D721Med (cell line): ENCODE measurements around the gene IL1RAPL1.

ENCODE experiments used
- DNase-seq: peaks from one replicate; pipeline ENCODE4 v3.0.0; 2011; ENCODE audit warnings: low spot score; ENCODE audit not compliant: insufficient read length
- FAIRE-seq: peaks from 2 replicates; lab custom pipeline; 2011; peaks lifted over from hg19 to GRCh38; lab: Jason Lieb, UNC
- TF ChIP-seq, protein P1 (sequence below): IDR thresholded peaks from 2 replicates; pipeline ENCODE4 v1.5.1; 2012; ENCODE audit warnings: mild to moderate bottlenecking, control low read depth; ENCODE audit not compliant: insufficient read depth; ENCODE audit errors: missing control alignments

The IL1RAPL1 gene

DNA sequence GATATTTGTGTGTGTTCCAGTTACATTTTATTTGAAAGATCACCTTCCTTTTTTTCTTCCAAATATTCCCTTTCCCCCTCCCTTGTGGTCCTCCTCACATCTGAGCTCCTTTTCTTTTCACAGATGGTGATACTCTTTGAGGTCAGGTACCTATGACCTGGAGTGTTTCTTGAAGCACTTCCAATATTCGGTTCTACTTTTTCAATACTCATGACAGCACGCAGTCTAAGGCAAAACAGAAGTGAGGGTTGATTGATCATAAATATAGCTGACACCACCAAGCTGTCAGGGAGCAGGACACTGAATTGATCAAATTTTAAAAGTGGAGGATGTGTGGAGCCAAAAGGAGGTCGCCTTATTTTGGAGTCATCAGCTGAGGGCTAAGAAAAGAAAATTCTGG, 1293.7 kb downstream of the IL1RAPL1 start:
- TF ChIP-seq, protein P1, sequence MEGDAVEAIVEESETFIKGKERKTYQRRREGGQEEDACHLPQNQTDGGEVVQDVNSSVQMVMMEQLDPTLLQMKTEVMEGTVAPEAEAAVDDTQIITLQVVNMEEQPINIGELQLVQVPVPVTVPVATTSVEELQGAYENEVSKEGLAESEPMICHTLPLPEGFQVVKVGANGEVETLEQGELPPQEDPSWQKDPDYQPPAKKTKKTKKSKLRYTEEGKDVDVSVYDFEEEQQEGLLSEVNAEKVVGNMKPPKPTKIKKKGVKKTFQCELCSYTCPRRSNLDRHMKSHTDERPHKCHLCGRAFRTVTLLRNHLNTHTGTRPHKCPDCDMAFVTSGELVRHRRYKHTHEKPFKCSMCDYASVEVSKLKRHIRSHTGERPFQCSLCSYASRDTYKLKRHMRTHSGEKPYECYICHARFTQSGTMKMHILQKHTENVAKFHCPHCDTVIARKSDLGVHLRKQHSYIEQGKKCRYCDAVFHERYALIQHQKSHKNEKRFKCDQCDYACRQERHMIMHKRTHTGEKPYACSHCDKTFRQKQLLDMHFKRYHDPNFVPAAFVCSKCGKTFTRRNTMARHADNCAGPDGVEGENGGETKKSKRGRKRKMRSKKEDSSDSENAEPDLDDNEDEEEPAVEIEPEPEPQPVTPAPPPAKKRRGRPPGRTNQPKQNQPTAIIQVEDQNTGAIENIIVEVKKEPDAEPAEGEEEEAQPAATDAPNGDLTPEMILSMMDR: no peak
- FAIRE-seq (no peak), DNase-seq (no peak)

DNA sequence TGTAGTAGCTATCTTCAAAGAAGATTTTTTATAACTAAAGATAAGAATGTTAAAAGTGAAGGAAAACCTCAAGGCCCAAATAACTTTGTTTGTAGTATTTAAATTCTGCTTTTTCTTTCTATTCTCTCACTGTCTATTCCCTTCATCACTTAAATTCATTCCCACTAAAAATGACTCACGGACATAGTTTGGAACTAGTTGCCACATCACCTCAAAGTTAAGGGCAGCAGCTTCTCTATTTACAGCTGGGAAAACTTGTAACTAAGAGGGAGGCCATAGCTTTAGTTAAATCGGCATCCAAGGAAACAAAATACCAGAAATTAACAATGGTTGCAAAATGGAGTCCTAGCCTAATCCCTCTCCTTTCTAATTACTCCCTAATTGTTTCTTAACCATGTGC, 1302.8 kb downstream of the IL1RAPL1 start:
- no peak for FAIRE-seq
- no peak for DNase-seq
- TF ChIP-seq, protein P1: no peak

GRCh38 chrX:29890646-29891200, 1303.5 kb downstream of the IL1RAPL1 start:
- DNase-seq (no peak), FAIRE-seq (no peak)
- TF ChIP-seq, protein P1: no peak

GRCh38 chrX:29902004-29902403, 1314.8 kb downstream of the IL1RAPL1 start:
- TF ChIP-seq, protein P1: no peak
- DNase-seq (no peak), FAIRE-seq (no peak)

GRCh38 chrX:29903360-29903759, 1316.1 kb downstream of the IL1RAPL1 start:
- no peak for DNase-seq
- no peak for FAIRE-seq
- TF ChIP-seq, protein P1: no peak

DNA sequence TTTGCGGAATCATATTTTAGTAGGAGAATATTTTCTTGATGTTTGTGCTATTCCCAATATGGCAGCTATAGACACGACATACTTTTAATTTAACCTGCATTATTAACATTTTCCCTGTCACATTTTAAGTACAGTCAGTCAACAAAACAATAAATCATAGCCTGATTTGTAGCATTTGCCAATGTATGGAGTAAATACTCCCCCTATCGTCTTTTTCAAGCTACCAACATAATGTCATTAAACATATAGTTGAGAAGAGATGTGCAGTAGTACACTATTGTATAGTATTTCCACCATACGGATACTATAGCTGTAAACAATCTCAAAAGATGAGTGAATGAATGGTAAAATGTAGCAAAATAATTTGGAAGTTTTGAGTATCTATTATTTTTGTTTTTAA, 1324.4 kb downstream of the IL1RAPL1 start:
- TF ChIP-seq, protein P1: no peak
- DNase-seq: no peak
- FAIRE-seq: no peak

DNA sequence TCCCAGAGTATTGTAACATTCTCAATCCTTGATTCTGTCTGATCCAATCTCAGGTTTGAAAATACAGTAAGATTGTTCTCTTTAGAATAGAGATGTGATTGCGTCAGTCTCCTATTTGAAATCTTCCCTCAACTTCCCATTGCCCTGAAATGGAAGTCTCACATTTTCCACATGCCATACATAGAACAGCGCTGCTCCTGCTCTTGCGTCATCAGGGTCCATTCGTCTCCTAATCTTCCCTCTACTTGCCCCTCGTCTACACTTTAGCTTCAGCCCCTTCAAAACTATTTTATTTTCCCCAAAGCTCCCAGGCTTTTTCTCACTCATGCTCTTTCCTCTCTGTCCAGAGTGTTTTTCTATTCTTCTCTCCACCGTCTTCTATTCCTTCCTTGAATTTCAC, 1326.4 kb downstream of the IL1RAPL1 start:
- TF ChIP-seq, protein P1: no peak
- FAIRE-seq (no peak), DNase-seq (no peak)
